Measurements from ENCODE around the gene DPYD. TPM values are rescaled to one million over a fixed set of nuclear protein-coding genes. Genes with fewer than 3 reads are reported as not detected.

The DPYD gene
- polyA plus RNA-seq, 12 donors, result 6.4 to 16.0 (median 9.2) TPM; not detected in 1

DNA sequence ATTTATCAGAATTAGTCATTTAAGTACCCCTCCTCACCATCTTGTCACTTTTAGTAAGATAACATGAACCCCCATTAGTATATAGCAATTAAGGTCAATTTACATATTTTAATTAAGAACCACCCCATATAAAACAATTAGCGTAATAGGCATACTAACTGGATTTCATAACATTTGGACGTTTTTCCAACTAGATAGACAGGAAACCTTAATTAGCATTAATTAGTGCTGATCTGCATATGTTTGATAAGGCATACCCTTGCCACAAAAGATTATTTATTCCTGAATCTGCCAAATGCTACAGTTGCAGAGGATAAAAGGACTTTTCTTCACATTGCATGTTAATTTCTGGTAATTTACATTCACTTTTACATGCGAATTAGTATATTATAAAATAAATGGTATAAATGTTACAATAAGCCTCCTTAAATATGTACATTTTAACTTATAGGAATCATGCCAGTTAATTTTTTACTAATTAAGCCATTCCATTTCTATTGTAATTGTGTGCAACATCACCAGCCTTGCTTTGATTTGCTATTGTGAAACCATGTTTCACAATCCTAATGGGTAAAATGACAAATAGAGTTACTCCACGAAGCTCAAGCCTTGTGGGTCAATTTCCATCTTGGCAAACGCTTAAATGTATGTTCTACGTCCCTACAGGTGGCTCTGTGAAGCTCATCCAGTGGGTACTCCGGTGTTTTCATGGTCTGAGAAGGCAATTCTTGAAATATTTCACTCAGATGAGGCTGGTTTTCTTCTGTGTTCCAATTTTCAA, 469.6 kb downstream of the DPYD start:
- DNase-seq, result no peak

DNA sequence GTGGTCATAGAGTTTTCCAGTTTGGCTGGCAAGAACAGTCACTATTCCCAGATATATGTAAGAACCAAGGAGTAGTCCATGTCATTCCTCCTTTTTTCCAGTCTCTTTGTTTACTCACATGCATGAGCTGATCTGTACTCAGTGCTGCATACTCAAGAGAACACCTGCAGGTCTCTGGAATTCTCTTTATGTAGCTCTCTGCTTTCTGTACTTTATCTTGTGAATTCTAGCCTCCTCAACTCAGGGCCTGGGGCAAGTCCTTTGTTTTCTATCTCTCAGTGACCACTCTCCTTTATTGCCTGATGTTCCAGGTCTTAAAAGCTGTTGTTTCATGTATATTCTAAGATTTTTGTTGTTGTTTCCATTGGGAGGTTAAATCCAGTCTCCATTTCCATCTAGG, 478.9 kb downstream of the DPYD start:
- DNase-seq, result no peak

DNA sequence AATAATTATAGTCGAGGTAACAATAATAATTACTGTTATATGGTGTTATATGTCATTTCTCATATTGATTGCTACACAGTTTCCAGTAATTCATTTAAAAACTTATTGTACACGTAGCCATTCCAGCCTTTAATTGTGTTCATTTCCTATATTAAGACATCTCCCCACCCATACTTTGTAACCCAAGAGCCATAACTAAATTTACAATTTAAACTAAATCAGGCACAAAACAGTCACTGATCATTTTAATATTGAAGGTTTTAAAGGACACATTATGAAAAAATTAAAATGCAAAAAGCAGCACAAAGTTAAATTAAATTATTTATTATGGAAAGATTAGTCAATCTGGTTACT, 487.0 kb downstream of the DPYD start:
- no peak for DNase-seq

DNA sequence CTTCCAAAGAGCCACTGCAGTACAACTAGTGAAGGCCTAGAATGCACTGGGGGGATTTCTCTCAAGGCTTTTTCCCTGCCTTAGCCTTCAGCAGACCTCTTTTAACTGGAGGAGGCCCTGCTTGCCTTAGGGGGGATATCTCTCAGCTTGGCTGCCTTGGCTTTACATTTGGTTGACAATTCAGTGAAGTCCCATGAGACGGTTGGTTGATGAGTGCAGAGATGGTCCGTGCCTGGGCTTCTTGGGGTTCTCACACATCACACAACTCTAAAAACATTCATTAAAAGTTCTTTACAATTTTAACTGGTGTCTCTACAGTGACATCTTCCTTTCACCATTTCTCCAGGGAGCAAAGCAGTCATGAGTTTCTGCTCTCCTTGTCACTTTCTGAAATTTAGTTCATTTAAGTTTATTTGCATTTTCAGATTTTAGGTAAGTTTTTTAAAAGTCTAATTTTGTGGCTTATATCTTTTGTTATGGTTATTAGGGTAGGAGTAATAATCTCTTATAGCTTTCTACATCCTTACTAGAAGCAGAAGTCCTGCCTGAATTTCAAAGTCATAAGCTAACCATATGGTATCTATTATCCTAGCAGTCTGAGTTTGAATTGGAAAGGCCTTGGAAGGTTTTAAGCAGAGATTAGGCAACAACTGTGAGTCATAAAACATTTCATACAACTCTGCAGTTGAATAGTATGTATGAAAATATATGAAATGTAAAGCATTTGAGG, 487.6 kb downstream of the DPYD start:
- DNase-seq, result peak; percentile 50

DNA sequence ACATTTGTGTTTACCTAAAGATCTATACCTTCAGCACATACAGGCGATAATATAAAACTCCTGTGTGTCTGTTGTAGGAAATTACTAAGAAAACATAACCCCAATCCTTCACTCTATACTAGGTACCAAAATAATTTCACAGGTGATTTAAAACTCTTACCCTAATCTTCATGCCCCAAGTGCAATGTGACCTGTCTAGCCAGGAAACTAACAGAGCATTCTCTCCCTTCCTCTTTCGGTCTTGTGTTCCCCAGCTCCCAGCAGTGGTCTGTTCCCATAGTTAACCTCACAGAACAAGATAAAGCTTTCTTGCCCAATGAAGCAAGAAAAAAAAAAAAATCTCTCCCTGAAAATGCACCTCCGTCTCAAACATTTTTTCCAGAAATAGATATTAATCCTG, 493.5 kb downstream of the DPYD start:
- DNase-seq, result no peak

- DNase-seq, result no peak
Observed at GRCh38 chr1:97424209-97424608, 496.6 kb downstream of the DPYD start.

DNA sequence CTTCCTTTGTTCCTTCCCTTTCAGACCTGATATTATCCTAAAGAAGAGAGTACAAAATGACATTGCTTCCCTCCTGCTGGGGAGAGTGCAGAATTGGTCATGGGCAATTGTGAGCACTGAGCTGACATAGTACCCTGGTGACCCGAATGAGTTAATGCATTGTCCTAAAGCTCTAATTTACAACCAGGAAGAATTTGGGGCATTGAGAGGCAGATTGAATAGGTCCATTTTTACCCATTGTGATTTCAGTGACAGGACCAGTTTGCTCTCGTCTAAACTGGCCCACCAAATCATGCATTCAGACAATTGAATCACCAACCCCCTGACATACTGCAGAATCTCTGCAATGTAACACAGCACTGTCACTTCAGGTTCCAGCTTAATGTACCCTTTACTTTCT, 497.4 kb downstream of the DPYD start:
- DNase-seq, result no peak

DNA sequence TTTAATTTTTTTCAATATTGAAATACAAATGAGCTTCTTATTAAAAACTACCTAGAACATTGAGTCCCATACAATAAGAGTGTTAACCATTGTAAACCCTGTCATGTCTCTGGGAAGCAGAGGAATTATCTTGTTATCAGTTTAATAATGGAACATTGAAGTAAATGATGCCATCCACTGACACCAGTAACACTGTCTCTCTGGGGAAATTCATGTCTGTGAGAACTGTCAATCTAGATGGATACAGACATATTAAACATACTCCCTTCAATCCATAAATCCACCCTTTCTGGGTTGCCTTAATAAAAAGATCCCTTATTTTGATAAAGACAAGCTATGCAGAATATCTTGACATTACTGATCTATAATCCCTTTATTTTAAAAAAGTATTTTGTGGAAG, 503.2 kb downstream of the DPYD start:
- DNase-seq, result no peak

- DNase-seq, result no peak
Observed at GRCh38 chr1:97414682-97415312, 506.0 kb downstream of the DPYD start.

DNA sequence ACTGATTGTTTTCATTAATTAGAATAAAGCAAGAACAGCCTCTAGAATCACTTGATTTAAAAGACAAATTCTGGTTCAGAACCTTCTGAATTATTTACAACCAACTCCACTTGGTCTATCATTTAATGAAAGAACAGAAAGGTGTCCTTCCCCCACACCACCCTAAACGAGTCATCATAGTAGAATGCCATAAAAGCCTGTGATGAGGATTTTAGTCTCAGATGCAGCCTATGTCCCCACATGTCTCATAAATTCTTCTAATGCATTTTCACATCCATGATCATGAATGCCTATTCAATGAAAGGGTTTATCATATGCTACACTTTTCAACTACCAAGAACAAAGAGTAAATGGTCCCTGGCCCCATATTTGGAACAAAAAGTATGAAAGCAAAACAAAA, 508.1 kb downstream of the DPYD start:
- no peak for DNase-seq

- DNase-seq, result no peak
Observed at GRCh38 chr1:97412166-97412565, 508.7 kb downstream of the DPYD start.

DNA sequence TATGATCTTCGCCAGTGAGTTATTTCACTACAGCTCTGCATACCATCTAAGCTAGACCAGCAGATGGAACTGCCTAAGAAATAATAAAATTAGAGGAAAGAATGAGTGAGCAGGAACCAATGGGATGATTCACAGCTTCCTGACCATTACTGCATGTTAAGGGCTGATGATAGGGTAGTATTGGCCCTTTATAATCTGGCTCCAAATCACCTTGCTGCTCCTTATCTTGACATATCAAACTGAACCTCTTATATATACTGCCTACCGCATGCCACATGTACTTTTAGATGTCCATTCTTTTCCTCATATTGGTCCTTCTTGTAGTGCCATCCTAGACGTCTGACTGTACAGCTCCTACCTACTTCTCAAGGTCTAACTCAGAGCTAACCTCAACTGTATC, 524.4 kb downstream of the DPYD start:
- DNase-seq, result no peak

- no peak for DNase-seq
Observed at GRCh38 chr1:97392701-97393100, 528.1 kb downstream of the DPYD start.

- no peak for DNase-seq
Observed at GRCh38 chr1:97385536-97386277, 535.1 kb downstream of the DPYD start.

DNA sequence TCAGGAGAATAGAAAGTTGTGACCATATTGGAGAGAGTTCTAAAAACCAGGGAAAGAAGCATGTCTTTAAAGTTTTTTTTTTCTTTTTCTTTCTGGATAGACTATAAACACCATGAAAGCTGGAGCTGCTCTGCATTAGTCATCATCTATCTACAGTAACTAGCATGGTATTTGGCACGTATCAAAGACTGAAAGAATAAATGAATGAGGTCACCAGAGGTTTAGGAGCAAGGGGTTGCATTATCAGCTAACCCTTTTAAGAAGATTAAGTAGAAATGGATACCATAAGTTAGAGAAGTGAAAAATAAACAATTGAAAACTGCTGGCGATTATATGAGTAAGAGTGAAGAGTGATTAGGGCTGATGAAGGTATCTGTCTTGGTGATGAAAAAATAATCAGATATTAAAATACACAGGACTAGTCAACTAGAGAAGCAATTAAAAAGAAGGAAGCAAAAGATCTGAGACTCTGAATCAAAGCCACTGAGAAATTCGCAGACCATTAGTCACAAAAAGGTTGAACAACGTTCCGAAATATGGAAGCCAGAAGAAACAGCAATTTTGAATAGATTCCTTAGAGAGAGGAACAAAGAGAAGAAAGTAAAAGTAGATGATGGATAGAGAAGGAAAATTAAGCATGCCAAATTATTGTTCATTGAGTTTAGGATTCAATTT, 536.4 kb downstream of the DPYD start:
- no peak for DNase-seq

GRCh38 chr1:97383797-97384196, 537.0 kb downstream of the DPYD start:
- no peak for DNase-seq

GRCh38 chr1:97382206-97382605, 538.6 kb downstream of the DPYD start:
- DNase-seq, result peak; percentile 17

- peak; percentile 48 for DNase-seq
Observed at GRCh38 chr1:97379387-97380075, 541.3 kb downstream of the DPYD start.

GRCh38 chr1:97378596-97378995, 542.2 kb downstream of the DPYD start:
- no peak for DNase-seq

GRCh38 chr1:97377432-97378034, 543.3 kb downstream of the DPYD start:
- DNase-seq, result no peak

GRCh38 chr1:97373000-97373399, 547.8 kb downstream of the DPYD start:
- DNase-seq, result no peak

All from muscle of arm (tissue), 12 donors.